Fibroblast of the conjunctiva (primary cell): Measurements from ENCODE around the gene ING2.

Experiments used
- DNase-seq: peaks from one replicate; pipeline ENCODE4 v3.0.0-alpha.2; 2010; ENCODE audit warnings: low read depth

The ING2 gene

DNA sequence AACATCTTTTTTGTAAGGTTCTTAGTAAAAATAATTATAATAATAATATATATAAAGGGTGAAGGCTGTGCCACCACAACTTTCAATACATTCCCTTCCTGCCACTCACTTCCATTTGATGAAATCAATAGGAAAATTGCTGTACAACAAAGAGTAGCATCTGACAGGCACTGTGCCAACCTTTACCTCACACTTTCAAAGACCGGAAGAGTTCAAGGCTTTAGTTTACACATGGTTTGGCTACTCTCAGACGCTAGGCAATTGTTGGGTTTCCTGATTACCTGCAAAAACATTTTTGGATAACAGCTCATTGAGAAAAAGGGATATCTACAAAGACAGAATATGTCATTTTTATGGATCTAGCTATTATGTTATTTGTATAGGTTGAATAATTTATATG lies 5.5 kb upstream of the ING2 start:
- DNase-seq: no peak

DNA sequence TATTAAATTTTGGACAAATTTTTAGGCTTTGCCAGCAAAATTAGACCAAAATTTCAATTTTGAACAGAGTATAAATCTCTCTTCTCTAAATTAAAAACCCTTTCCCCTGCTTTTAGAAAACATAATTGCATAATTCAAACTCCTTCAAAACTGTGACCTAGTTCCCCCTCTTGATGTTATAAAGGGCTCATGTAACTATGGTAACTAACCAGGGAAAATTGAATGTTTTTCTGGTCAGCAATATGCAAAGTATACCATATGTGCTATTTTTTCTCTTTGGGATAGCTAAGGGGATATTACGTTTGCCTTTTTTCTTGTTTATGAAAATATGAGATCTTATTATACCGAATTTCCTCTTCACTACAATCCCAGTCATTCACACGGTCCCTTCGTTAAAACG lies 5.1 kb upstream of the ING2 start:
- DNase-seq: no peak

DNA sequence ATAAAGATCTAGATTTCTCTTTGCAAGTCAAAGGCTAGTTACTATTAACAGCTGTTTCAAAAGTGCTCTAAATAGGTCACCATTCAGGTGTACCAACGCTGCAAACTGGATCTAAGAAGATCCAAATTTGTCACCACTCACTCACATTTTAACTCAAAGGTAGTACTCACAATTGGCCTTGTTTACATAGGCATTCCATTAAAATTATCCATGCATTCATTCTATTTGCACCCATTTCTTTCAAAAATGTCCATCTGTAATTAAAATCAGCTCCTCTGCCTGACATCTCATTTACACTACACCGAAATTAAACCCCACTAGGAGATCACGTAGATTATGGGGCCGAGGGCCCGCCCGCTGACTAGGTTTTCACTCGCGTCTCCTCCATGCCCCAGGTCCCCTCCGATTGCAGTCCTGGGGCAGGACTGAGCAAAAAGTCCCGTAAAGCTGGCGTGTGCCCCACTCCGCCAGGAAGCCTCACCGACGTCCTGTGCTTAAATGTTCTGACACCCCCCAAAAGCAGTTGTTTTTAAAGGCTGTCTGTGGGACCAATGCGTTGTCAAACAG lies 1.3 kb upstream of the ING2 start:
- DNase-seq: peak; percentile 5

DNA sequence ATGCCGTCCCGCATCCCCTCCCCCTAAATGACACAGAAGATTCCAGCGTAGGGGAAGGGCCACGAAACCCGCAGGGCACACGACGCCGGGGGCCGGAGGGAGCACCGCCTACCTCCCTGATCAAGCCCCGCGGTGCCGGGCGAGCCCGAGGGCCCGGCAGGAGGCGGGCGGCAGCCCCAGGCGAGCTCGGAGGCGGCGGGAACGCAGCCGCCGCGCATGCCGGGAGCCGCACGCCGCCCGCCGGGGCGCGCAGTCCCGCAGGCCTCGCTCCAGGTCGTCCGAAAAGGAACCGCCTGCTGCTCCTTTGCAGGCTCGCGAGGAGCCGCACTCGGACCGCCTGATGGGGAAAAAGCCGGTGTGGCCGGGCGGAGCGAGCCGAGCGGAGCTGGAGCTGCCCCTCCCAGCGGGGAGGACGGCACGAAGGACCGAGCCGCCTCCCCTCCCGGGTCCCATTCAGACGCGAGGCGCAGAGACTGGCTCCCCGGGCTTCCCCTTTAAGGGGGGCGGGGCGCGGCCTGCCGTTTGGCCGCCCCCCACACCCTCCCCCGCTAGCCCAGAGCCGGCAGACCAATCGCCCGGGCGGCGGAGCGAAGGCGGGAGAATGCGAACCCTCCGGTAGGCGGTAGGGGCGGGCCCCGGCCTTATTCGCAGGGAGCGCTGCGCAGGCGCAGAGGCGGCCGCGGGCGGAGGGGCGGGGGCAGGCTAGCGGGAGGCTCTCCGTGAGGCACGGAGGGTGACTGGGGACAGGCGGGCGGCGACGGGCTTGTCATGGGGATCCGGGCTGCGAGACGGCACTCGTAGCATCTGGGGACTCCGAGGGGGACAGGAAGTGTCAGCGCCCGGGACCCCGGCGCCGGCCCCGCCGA lies 561 bp upstream of the ING2 start:
- peak; percentile 96 for DNase-seq

DNA sequence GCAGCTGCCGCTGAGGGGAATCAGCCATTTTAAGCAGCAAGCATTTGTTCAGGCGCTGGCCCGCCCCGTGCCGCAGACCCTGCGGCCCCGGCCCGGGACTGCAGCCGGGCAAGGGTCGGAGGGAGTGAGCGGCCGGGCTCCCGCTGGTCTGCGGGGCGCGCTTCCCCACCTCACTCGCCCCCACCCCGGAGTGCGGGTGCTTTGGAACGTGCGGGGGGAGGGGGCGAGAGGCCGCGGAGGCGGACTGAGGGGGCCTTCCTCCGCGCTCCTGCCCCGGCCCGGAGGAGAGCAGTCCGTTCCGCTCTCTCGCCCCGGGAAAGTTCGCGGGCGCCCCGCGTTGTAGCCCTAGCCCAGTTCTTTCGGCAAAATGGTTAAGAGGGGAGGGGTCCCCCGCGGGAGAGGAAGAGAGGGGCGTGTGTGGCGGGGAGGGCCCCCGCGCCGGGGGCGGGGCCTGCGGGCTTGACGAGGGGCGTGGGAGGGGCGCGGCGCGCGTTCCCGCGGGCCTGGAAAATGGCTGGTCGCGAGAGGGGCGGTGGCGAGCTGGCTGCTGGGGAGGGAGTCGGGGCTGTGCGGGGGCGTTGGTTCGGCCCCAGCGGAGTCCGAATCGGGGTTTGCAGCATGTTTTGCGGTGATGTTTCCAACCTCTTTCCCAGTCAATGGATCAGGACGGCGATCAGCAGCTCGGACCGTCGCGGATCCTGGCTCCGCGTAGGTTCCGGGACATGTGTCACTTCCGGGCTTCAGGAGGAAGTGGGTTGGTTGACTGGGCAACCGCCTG lies 942 bp downstream of the ING2 start:
- peak; percentile 57 for DNase-seq

DNA sequence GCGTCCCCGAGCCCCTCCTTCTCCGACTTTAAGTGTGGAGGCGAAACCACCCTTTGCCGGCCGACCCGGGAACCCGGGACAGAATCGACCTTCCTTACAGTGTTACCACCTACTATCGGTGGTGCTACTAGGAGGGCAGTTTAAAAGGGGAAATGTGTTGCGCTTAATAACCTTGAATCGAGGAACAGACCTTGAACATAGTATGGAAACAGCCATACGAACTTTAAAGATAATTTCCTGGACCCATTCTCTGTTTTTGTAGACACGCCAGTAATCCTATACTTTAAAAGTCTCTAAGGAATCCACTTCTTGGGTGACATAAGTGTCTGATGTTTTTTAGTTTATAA lies 1.5 kb downstream of the ING2 start:
- no peak for DNase-seq

DNA sequence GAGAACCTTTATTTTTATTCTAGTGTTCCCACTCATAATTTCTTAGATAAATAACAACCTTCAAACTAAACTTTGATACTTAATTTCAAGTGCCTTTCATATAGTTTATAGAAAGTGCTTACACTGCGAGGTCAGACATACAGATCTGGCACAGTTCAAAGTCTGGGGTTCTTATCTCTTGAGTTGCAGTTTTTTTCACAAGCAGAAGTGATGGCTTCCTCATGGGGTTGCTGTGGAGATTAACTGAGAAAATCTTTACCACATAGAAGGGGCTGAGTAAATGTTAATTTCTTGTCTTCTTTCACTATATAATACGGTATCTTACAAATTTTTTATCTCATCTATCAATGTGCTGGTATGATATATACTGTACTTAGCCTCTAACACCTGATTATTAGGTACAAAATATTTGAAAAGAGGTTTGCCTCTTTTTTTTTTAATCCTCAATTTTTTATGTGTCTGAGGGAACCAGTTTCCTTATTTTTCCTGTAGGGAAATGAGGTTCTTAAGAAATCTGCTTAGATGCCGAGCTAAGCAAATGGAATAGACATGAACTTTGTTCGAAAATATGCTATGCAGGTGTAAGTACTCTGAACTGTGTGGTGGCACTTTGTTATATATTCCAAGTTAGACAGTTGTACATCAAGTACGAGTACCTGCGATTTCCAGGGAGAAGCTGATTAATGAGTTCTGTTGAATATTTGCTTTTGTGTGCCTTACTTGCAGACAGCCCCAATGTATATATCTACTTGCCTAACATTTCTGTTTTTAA lies 3.3 kb downstream of the ING2 start:
- DNase-seq: no peak

DNA sequence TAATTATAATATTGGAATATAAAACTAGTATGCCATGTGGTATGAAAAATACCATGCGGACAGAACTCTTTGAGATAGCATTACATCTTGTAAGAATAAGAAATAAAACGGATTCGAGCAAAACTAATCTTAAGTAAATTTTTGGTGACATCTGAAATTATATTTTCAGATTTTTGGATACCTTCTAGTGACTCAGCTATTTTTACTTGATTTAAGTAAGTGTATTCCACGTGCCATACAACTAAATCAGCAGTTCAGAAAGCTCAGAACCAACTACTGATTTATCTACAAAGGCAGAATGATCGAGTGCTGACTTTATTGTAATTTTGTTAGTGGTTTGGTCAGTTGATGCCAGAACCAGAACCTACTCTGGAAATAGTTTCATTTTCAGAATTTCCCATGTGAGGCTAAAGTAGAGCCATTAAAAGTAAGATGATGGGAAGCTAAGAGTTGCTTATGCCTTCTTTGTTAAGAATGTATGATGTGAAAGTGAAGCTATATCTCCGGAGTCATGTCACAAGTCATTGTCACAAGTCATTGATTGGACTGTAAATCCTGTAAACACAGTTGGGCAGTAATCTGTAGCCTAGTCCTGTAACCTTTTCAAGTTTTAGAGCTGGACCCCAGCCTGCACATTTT lies 4.0 kb downstream of the ING2 start:
- no peak for DNase-seq

DNA sequence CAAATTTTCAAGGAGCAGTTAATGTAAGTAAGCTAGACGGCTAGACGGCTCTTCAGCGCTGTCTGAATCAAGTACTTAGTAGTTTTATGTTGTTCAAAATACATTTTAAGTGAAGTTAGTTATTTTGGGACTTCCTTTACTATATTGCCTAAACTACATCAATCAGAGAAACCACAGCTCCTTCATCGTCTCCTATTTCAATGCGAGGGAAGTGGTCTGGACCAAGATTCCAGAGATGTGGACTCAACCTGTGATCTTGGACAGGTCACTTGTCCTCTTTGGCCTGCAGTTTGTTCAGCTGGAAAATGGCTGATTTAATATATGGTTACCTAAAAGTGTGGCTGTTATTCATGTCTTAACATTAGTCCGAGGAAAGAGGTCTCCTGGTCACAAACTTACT lies 10.6 kb downstream of the ING2 start:
- DNase-seq: no peak

DNA sequence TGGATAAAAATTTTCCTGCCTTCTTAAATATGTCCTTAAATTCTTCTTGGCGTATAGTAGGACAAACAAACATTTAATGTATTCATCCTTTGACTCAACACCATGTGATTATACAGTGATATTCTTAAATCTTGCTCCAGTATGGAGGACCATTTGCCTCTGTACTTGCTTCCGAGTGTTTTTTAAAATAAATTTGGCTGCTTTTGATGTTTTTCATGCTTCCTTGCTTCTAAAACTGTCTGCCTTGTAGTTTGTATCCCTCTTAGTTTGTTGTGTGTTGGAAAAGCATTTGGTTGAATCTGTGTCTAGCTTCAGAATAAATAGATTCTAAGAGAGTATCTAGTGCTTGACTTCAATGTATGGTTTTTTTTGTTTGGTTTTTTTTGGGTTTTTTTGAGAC lies 12.3 kb downstream of the ING2 start:
- DNase-seq: no peak

DNA sequence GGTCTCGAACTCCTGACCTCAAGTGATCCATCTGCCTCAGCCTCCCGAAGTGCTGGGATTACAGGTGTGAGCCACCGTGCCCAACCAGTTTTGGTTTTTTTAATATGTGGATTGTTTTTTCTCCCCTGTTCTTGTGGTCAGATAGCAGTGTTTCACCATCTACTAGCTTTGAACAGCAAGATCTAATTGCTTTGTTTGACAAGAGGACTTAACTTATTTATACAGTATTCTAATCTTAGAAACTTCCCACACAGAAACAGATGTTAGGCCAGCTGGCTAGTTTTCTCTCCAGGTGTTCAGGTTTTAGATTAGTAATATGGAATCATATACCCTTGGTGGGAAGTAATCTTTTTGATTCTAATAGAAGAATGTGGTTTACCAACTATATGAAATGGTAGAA lies 12.9 kb downstream of the ING2 start:
- no peak for DNase-seq

DNA sequence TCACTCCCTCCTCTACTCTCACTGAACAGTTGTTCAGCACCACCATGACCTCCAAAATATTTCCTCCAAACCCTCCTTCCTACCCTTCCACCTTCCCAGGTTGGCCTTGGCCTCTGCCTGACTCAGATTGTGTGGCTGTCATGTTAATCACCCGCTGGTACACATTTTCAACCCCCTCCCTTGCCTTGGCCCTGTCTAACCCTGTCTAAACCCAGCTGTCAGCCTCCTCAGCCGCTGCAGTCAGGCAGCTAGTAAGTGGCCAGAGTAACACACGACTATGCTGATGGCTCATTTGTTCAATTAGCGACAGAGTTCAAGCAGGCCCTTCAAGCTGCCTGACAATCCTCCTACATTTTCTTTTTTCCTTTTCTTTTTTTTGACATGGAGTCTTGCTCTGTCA lies 18.0 kb downstream of the ING2 start:
- DNase-seq: no peak

DNA sequence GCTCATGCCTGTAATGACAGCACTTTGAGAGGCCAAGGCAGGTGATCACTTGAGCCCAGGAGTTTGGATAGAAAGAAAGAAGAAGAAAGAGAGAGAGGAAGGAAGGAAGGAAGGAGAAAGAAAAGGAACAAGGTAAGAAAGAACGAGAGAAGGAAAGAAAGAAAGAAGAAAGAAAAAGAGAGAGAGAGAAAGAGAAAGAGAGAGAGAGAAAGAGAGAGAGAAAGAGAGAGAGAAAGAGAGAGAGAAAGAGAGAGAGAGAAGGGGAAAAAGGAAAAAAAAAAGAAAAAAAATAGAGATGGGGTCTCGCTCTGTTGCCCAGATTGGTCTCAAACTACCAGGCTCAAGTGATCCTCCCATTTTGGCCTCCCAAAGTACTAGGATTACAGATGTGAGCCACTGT lies 22.5 kb downstream of the ING2 start:
- DNase-seq: no peak

DNA sequence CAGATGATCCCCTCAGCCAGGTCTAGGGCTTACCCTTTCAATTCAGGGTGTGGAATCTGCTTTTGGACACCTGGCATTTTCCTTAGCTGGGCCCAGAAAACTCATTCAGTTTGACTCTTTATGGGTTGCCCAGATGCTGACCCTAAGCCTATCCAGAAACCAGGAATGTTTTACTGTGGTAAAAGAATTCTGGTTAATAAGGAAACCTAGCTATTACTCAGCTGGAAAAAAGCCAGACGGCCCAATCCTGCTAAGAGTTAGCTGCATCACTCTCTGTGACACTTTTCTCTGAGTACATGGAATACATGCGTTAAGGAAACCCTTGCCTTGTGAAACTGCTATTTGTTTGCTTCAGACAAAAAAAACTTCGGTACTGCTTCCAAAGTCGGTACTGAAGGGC lies 28.0 kb downstream of the ING2 start:
- DNase-seq: no peak

DNA sequence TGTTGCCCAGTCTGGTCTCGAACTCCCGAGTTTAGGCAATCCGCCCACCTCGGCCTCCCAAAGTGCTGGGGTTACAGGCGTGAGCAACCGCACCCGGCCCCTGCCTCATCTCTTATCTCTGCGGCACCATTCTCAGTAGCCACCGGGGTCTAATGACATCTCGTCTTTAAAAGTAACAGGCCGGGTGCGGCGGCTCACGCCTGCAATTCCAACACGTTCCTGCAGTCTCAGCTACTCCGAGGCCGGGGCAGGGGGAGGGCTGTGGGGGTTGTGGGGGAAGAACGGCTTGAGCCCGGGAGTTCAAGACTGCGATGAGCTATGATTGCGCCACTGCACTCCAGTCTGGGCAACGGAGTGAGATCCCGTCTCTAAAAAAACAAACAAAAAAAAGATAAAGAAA lies 28.8 kb downstream of the ING2 start:
- no peak for DNase-seq

DNA sequence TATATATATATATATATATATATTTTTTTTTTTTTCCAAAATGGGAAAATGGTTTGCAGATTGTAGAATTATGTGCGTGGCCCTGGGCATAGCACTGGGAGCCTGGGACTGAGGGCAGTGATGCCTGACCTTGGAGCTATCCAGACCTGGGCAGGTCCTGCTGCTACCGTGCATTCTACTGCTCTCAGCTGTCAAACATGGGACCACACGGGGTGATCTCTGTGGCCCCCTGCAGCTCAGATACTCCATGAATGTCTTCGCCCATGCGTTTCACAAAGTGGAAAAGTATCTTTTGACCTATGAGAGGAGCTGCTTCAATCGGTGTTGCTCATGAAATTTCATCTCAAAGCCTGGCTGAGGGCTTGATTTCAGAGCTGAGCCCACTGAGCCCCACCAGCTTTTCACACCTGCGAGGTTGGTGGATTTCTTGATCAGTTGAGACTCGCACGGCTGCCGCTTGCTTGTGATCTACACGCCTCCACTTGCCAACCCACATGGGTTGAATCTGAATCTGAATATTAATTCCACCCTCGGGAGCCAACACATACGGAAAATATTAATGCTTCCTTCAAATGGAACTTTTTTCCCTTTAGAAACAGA lies 35.7 kb downstream of the ING2 start:
- no peak for DNase-seq

DNA sequence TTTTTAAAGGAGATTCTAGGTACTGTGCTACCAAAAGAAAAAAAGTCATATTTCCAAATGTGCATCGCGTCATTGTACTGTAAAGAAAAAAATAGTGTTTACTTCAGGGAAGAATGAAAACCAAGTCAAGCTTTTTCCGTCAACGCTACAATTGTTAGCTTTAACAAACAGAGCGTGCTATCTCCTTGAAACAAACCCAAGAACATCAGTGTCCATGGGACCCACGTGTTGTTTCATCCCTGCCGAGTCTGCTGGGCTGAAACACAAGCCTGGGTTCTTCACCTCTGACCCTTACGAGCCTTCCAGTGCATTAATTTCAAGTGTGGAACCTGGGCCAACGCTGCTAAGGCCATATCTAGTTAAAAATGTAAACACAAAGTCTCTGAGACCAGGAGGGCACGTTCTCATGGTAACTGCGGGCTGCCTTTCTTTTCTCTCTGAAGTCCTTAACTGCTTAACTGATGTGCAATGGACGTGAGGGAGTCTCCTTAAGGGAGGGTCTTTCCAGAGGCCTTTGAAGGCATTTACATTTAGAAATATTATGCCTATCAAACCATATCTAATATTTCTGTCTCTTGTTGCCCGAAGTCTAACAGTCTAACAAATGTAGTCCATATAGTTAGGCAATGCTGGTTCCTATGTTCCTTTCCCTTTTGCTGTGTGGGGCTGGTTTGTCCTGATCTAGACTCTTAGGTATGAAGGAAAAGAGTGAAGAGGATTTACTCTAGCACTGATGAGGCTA lies 36.3 kb downstream of the ING2 start:
- peak; percentile 28 for DNase-seq

DNA sequence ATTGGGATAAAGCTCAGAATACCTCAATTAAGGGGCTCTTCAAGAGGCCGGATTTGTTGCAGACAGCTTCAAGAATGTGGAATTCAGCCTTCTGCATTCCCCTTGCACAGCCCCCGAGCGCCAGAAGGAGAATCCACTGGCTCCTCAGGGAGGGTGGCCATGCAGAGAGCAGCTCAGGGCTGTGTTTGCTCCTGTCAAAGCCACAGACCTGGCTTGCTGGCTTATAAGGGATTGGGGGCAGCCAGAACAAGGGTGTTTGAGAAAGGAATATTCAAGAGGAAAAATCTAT lies 36.8 kb downstream of the ING2 start:
- DNase-seq: no peak

DNA sequence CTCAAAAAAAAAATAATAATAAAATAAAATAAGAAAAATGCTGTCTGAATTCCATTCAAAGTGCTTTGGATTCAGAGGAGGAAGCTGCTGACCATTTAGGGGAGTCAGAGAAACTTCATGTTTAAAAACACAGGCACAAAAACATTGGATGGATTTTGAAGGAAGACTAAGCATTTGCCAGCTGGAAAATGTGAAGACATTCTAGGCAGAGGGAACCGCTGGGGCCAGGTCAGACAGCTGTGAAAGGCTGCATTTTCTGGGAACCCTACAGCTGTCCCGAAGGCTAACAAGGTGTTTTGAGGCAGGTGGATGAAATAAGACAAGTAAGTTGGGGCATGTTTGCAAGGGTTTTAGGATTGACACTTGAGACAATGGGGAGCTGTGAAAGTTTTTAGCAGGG lies 38.6 kb downstream of the ING2 start:
- DNase-seq: no peak

DNA sequence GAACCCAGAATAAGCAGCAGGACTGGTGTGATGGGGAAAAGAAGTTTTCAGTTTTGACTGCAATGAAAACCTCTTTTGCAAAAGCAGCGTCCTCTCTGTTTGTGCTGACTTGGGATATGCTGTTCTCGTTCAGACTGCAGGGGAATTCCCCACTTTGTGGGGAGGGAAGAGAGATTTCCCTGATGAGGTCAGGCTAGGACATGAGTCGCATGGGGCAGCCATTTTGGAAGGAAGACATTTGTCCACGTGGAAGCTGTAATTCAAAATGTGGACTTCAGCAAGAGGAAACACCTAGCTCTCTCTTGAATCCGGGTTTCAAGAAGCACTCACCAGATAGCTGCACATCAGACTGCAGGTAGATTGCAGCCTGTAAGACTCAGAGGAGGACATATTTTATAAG lies 39.3 kb downstream of the ING2 start:
- no peak for DNase-seq

DNA sequence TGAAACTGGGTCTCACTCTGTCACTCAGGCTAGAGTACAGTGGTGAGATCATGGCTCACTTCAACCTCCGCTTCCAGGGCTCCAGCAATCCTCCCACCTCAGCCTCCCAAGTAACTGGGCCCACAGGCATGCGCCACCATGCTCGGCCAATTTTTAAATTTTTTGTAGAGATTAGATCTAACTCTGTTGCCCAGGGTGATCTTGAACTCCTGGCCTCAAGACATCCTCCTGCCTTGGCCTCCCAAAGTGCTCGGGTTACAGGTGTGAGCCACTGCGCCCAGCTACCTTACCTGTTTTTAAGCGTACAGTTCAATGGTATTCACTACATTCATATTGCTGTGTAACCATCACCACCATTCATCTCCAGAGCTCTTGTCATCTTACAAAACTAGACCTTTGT lies 41.5 kb downstream of the ING2 start:
- no peak for DNase-seq
